ENCODE measurements around the gene ATP13A2.
A peak's percentile ranks its signal among the peaks of the same experiment; 100 is the strongest.

The ATP13A2 gene

GRCh38 chr1:16980473-16981268 lies 31.1 kb downstream of the ATP13A2 start, which contains the start of gene MFAP2:
MFAP2 (minus strand) TSS chr1:16980620; CDS start chr1:16978273, 2,347 bp downstream.
- peak; percentile 72 for DNase-seq (ENCODE audit: low read depth)
- peak within 1 kb of the TSS; percentile 91 for H3K4me3 ChIP-seq (ENCODE audit: low read length)

GRCh38 chr1:16979475-16980327 lies 32.0 kb downstream of the ATP13A2 start:
- TF ChIP-seq CTCF (conservative IDR thresholded peaks at IDR 0.05; ENCODE audit: low read length), result no peak
- peak; percentile 67 for DNase-seq (ENCODE audit: low read depth)
- H3K4me3 ChIP-seq (ENCODE audit: low read length), result peak overlapping the region; percentile 91

More at GRCh38 chr1:16980473-16981268, 31.1 kb downstream of the ATP13A2 start, which contains the start of gene MFAP2:
- TF ChIP-seq CTCF (conservative IDR thresholded peaks at IDR 0.05; ENCODE audit: low read length), result no peak

- peak; percentile 97 for DNase-seq (ENCODE audit: low read depth)
- TF ChIP-seq CTCF (conservative IDR thresholded peaks at IDR 0.05; ENCODE audit: low read length), result no peak
- peak overlapping the region; percentile 91 for H3K4me3 ChIP-seq (ENCODE audit: low read length)
Measured at GRCh38 chr1:16978567-16979474, 32.9 kb downstream of the ATP13A2 start.

- no peak for DNase-seq (ENCODE audit: low read depth)
- H3K4me3 ChIP-seq (ENCODE audit: low read length), result peak overlapping the region; percentile 91
- no peak for TF ChIP-seq CTCF (conservative IDR thresholded peaks at IDR 0.05; ENCODE audit: low read length)
Measured at GRCh38 chr1:16978139-16978538, 33.6 kb downstream of the ATP13A2 start.

- no peak overlapping the region for H3K4me3 ChIP-seq (ENCODE audit: low read length)
- TF ChIP-seq CTCF (conservative IDR thresholded peaks at IDR 0.05; ENCODE audit: low read length), result no peak
- DNase-seq (ENCODE audit: low read depth), result no peak
Measured at GRCh38 chr1:16977377-16977776, 34.4 kb downstream of the ATP13A2 start.

- DNase-seq (ENCODE audit: low read depth), result no peak
- TF ChIP-seq CTCF (conservative IDR thresholded peaks at IDR 0.05; ENCODE audit: low read length), result no peak
- no peak overlapping the region for H3K4me3 ChIP-seq (ENCODE audit: low read length)
Measured at GRCh38 chr1:16976966-16977365, 34.8 kb downstream of the ATP13A2 start.
